GM10248 (cell line): ENCODE results near the gene STEAP2.

ENCODE experiments used
- CTCF ChIA-PET: fragments of 300-600 bp; sonication (Branson Sonifier 250); formaldehyde crosslinking; extraction: SDS; loops from one replicate; lab custom pipeline; 2021; ENCODE audit warnings: antibody characterized with exemption; lab: Yijun Ruan, JAX
- POLR2A ChIA-PET: fragments of 350-650 bp; sonication (Branson Sonifier 250); formaldehyde crosslinking; extraction: SDS; loops from one replicate; lab custom pipeline; 2020; ENCODE audit warnings: antibody characterized with exemption; lab: Yijun Ruan, JAX
- DNase-seq: peaks from one replicate; pipeline ENCODE4 v3.0.0; 2012; ENCODE audit errors: extremely low spot score
- CTCF ChIP-seq: IDR thresholded peaks from 2 replicates; pipeline ENCODE4 v1.5.1; 2012; ENCODE audit warnings: mild to moderate bottlenecking, low read depth; ENCODE audit errors: extremely low read depth, missing control alignments, control extremely low read depth

Gene STEAP2

DNA sequence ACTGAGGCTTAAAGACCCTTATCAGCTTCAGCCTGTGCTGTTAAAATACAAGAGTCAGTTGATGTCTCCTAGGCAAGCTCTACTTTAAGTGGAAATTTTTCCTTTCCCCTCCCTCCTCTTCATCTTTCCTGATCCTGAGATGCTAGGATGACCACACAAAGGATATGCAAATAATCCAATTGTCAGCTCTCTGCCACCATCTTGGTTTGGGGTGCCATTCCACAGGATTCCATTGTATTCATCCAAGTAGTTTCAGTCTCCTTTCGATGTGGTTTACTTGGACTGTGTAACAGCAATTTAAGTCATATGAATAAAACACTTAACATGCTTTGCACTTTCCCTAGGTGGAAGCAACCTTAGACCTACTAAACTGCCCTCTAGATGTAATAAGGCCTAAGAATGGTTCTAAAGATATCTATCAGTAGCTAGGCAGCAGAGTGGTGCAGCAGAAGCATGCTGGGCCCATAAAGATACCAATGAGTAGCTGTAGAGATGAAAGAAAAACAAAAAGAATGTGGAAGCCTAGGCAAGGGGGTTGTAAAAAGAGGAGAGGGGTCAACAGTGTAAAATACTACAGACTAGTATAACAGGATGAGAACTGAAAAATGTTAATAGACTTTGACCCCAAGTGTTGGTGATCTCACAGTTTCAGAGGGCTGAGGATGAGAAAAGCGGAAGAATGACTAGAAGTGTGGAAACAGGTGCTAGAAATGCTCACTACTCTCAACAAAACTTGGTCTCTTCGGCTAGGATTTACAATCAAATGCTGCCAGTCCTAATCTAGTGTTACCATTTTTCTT is 31.0 kb downstream of the STEAP2 start:
- peak; percentile 67 for DNase-seq
- ChIA-PET CTCF (interaction anchor here (0.7 to 2.9 kb wide), 13 partner anchors 12 to 1999 kb away, joined by 3 to 10 read pairs (median 4); partner anchors contain the start of genes STEAP1 and STEAP2), POLR2A (interaction anchor here (0.6 kb wide), 1 partner anchor 1879 kb away, joined by 3 read pairs; no protein-coding TSS in a partner anchor)
- no peak for TF ChIP-seq CTCF

- POLR2A ChIA-PET = interaction anchor here (0.6 kb wide), 1 partner anchor 1880 kb away, joined by 3 read pairs; no protein-coding TSS in a partner anchor
- DNase-seq = no peak
- CTCF ChIA-PET = interaction anchor here (0.7 to 2.9 kb wide), 12 partner anchors 9 to 2000 kb away, joined by 3 to 10 read pairs (median 3); partner anchors contain the start of genes STEAP1 and STEAP2
- no peak for TF ChIP-seq CTCF
These were observed 32.0 kb downstream of the STEAP2 start for GRCh38 chr7:90243556-90243955.

- CTCF ChIA-PET = interaction anchor here (0.7 to 2.9 kb wide), 6 partner anchors 15 to 183 kb away, joined by 3 to 10 read pairs (median 6); partner anchors contain the start of gene STEAP2
- no peak for DNase-seq
- no peak for TF ChIP-seq CTCF
- POLR2A ChIA-PET = no interaction called here
These were observed 33.0 kb downstream of the STEAP2 start for GRCh38 chr7:90244565-90244908.

- ChIA-PET POLR2A (no interaction called here), CTCF (interaction anchor here (1.0 to 3.9 kb wide), 6 partner anchors 14 to 186 kb away, joined by 3 to 16 read pairs (median 6); no protein-coding TSS in a partner anchor)
- no peak for TF ChIP-seq CTCF
- DNase-seq = peak; percentile 89
These were observed 33.6 kb downstream of the STEAP2 start, which contains the start of gene CFAP69 for GRCh38 chr7:90244909-90245851. TSS of gene CFAP69 (plus strand) at chr7:90245174. CDS start at chr7:90245425, 251 bp downstream.

- ChIA-PET CTCF (interaction anchor here (0.7 to 3.9 kb wide), 5 partner anchors 13 to 185 kb away, joined by 3 to 16 read pairs (median 3); partner anchors contain the start of gene STEAP1), POLR2A (no interaction called here)
- TF ChIP-seq CTCF = no peak
- no peak for DNase-seq
These were observed 34.6 kb downstream of the STEAP2 start for GRCh38 chr7:90246171-90246570.
